Iris pigment epithelial cell (primary cell): Measurements from ENCODE around the gene GYG2.
"Not testable (repeated sequence)": the region's sequence is repeated elsewhere in the genome, so short reads cannot be mapped to it uniquely, and the experiment has no call there.

ENCODE experiments used
- DNase-seq: peaks from one replicate; pipeline ENCODE4 v3.0.0-alpha.2; 2011; ENCODE audit warnings: low read depth

GYG2 gene

DNA sequence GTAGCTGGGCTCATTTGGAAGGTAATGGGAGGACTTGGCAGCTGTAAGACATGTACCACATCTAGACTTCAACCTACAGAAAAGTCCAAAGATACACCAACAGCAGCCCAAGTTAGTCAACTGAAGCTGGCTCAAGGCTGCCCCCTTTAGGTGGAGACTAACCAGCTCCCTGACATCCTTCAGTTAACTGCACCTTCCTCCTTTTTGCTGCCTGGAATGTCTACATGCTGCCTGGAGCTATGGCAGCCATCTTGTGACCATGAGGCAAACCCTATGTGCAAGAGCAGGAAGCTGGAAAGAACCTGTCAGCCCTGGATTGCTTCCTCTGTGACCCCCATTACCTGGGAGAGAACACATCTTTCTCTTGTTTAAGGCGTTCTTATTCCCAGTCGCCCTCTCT is 74.6 kb downstream of the GYG2 start:
- DNase-seq = no peak

DNA sequence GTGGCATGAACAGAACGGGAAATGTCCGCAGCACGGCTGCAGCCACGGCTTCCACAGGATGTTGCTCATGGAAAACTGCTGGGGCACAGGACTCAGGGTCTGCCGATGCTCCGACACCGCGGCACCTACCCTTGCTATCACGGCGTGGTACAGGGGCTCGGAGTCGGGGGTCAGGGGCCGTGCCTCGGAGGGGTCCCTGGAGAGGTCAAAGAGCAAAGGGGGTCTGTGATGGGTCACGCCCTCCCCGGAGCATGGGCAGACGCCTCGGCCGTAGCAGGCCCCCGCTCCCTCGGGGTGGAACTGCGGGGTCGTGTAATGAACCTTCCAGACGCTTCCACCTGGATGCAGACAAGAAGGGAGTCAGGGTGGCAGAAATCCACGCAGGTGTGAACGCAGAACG is 78.6 kb downstream of the GYG2 start:
- no peak for DNase-seq

DNA sequence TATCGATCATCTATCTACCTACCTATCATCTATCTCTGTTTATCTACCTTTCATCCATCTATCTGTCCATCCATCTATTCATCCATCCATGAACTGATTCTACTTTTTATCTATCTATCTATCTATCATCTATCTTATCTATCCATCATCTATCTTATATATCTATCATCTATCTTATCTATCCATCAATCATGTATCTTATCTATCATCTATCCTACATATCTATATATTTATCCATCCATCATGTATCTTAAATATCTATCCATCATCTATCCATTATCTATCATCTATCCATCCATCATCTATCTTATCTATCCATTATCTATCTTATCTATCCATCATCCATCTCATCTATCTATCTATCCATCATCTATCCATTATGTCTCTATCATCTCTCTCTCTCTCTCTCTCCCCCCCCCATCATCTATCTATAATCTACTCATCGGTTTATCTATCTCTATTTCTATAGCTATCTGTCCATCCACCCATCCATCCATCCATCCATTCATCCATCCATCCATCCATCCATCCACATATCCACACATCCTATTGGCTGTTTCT is 79.5 kb downstream of the GYG2 start:
- no peak for DNase-seq

DNA sequence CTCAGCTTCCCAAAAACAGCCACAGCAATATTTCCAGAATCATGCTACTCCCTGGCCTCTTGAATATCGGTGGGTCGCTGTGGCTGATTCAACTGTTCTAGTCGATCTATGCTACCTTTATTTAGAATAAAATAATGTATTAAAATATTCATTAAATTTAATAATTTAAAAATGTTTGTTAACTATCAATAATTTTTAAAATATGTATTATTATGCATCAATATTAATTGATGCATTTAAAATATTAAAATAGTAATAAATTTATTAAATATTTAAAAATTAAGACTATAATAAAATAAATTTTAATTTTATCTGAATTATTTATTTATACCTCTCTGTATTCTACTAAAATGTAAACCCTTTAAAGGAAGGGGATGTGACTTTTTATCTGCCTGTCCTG is 81.4 kb downstream of the GYG2 start:
- no peak for DNase-seq

DNA sequence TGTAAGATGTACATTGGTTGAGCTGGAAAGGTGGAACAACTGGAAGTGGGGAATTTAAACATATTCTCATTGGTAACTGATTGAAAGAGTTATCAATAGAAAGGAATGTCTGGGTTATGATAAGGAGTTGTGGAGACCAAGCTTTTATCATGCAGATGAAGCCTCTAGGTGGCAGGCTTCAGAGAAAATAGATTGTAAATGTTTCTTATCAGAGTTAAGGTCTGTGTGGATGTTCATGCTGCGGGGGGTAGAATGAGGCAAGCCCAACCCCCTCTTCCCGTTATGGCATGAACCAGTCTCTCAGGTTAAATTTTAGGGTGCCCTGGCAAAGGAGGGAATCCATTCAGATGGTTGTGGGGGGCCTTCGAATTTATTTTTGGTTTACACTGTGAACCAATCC is 84.4 kb downstream of the GYG2 start:
- no peak for DNase-seq

DNA sequence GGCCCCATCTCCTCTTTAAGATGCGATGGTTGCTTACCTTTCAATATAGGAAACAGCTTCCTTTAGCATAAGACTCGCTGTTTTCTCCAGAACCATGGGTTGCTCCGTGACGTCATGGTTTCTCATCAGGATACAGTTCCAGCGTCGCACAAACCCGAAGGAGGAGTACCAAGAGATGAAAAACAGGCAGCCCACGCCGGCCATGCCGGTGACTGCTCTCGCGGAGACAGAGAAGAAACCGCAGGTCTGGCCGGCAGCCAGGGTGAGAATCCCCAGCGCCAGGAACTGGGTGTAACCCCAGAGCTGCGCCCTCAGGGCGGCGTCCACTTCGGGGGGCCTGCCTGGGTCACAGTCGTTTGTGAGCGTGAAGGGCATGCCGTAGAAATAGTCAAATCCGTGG is 89.0 kb downstream of the GYG2 start:
- no peak for DNase-seq

DNA sequence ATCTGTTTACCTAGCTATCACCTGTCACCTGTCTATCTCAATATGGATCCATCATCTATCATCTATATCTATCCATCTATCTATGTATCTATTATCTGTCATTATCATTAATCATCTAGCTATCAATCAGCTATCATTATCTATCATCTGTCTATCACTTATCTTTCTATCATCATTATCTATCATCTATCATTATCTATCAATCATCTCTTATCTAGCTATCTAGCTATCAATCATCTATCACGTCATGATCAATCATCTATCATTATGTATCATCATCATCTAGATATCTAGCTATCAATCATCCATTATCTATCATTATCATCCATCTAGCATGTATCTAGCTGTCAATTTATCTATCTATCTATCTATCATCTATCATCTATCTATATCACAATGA is 92.5 kb downstream of the GYG2 start:
- DNase-seq = no peak

DNA sequence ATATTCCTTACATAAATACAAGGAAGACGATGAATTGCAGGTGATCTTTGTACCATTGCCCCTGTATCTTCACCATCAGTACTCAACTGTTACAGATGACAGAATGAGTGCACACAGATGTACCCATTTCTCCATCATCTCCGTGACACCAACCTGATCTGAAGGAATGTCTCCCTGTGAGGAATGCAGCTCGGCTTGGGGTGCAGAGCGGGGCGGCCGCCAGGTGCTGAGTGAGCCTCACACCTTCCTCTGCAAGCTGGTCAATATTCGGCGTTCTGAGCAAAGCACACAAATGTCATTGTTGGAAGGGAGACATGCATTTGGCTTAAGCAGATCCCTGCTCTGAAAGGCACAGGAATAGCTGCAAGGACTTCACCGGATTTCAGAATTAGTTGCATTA is 93.0 kb downstream of the GYG2 start:
- no peak for DNase-seq

DNA sequence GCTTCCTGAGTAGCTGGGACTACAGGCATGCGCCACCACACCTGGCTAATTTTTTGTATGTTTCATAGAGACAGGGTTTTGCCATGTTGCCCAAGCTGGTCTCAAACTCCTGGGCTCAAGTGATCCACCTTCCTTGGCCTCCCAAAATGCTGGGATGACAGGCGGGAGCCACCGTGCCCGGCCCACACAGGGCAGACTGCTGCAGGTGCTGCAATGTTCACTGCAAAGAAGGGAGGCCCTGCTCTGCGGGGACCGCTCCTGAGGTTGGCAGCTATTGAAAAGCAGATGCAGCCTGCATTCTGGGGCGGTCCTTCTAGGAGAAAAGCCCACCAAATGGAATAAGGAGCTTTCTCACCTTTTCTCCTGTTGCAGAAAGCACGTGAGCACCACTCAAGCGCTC is 95.4 kb downstream of the GYG2 start:
- no peak for DNase-seq

DNA sequence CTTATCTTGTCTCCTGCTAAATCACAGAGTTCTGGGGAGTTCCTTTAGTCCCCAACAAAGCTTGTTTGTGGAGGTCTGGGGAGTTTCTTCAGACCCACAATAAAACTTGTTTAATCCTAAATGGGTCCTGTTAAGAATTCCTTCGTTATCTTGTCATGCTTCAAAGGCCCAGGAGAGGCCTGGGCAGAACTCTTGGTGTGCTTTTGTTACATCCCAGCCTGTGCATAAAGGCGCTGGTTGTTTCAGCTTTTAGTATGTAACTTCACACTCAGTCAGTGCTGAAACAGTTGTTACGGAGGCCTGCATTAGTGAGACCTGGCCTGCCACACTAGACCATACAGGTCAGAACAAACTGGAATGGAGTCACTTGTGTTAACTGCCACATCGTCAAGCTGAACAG is 97.5 kb downstream of the GYG2 start:
- DNase-seq = not testable (repeated sequence)

DNA sequence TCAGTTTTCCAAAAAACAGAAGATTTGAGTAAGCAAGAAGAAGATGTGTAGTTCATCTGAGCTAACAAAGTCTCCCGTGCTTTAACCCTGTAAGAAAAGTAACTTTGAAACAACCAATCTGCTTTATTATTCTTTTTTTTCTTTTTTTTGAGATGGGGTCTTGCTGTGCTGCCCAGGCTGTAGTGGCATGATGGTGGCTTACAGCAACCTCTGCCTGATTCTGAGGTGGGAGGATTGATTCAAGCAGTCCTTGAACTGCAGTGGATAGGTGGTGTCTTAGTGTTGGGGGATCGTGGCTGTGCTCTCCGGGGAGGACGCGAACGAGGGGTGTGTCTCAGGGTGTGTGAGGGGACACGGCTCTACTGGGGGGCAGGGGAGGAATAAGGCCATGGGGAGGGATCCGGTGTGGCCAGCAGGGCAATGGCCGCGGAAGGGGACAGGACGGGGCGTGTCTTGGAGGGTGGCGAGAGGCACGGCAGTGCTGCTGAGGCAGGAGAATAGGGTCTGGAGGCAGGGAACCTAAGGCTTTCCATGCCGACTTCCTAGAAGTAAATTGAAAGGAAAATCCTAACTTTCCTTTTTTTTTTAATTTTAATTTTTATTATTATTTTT is 98.0 kb downstream of the GYG2 start:
- no peak for DNase-seq

DNA sequence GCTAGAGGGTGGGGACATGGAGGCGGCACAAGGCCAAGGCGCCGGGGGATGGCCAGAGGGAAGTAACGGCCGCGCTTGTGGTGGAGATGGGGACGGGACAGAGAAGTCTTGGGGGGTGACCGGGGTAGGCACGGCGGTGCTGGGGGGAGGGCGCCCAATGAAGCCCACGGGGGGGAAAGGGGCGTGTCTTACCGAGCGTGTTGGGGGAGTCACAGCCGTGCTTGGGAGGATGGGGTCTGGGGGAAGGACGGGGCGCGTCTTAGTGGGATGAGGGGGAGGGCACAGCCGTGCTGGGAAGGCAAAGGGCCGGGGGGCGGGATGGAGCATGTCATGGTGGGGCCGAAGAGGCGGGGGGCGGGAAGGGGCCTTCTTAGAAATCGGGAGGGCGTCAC is 99.5 kb downstream of the GYG2 start:
- no peak for DNase-seq

DNA sequence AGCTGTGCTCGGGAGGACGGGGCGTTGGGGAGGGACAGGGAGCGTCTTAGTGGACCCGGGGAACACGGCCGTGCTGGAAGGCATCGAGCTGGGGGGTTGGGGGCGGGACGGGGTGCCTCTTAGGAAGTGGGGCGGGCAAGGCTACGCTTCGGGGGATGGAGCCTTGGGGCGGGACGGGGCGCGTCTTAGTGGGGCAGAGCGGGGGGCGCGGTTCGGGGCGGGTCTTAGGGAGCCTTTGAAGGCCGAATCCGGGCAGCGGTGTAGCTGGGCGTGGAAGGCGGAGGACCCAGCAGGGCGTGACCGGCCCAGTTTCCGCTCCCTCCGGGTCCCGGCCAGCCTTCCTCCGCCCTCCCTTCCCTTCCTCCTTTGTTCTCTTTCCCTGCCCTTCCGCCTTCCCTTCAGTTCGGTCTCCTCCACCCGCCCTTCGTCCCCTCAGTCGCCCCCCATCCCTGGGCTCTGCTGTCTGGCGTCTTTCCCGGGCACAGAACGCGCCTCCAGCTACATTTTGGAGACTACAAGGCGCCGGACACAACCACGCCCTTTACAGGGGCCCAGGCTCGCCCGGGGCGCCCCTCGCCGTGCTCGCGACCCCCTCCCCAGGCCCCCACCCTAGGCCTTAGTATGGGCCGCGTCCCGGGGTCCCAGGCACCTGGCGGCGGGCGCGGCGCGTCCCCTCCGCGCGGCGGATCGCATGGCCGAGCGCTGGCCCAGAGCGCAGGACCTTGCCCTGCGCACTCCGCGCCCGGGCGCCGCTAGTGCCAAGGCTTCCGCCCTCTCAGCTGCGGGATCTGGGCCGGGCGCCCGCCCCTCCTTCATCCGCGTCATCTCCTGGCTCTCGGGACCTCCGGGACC is 100.1 kb downstream of the GYG2 start, which contains the start of gene ARSD:
Gene ARSD, minus strand, starts transcription at position 757 of the 852 bp plus-strand sequence. Its CDS starts 64 bp downstream, at position 693.
- peak; percentile 96 for DNase-seq

DNA sequence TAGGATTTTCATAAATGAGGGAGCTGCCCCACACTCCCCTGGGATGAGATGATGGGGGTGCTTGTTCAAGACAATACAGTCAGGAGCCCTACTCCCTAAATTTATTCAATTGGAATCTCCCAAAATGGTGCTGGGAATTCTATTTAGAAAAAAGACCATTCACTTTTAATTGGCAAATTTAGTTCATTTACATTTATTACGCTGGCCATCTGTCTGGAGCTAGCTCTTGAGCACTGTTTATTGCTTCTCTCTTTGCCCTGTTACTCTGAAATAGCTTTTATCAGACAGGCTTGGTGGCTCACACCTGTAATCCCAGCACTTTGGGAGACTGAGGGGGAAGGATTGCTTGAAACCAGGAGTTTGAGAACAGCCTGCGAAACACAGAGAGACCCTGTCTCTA is 102.4 kb downstream of the GYG2 start:
- DNase-seq = no peak

DNA sequence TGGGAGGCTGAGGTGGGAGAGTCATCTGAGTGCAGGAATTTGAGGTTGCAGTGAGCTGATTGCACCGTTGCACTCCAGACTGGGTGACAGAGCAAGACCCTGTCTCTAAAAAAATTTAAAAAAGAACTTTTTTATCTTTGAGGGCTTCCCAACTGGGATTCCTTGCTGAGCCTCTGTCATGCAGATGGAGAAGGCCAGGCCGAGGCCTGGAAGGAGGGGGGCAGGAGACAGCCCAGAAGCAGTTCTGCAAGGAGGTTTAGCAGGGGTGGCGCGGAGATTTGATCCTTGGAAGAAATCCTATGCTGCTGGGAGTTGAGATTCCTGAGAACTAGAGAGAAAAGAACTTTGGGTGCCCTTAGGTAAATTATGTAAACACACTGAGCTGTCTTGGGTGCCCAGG is 102.9 kb downstream of the GYG2 start:
- no peak for DNase-seq
